SIG-M5 treated with dmso at 0.1 percent for 504 hours (cell line): ENCODE results near the gene MSN.

Experiments
- DNase-seq: peaks from one replicate; lab custom pipeline; 2025; ENCODE audit not compliant: unreplicated experiment; lab: John Stamatoyannopoulos, UW

Gene MSN

DNA sequence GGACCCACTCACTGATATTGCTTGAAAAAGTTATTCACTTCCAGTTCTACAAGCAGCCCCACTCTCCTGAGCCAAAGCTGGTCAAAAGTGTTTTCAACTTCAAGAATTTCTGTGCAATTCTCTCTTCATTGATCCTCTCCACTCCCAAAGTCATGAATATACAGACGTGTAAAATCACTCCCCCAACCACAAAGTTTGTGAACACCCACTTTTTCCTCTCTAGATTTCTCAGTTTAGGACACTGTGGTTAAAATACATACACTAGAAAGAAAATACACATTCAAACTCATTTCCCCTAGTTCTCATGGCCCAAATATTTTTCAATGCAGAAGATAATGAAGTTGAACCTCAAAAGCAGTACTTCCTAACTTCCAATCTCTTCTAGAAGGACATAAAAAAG lies 116.3 kb downstream of the MSN start:
- no peak for DNase-seq
